K562 (cell line): Measurements from ENCODE around the gene P2RY4. TPM values are rescaled to one million over a fixed set of nuclear protein-coding genes. Genes with fewer than 3 reads are reported as not detected.
A peak's percentile ranks its signal among the peaks of the same experiment; 100 is the strongest.

Source experiments
- CBFA2T2 ChIP-seq: fragments of 450-650 bp; conservative IDR thresholded peaks from 2 replicates; pipeline ENCODE4 v1.6.1; 2017; ENCODE audit warnings: mild to moderate bottlenecking
- CBX5 ChIP-seq: IDR thresholded peaks from 2 replicates; pipeline ENCODE4 v1.6.1; 2014; ENCODE audit warnings: low read depth, borderline replicate concordance
- COPS2 ChIP-seq: fragments of 450-650 bp; conservative IDR thresholded peaks from 2 replicates; pipeline ENCODE4 v1.6.1; 2016; ENCODE audit warnings: mild to moderate bottlenecking, moderate library complexity
- CREM ChIP-seq: IDR thresholded peaks from 2 replicates; pipeline ENCODE4 v1.6.1; 2014; ENCODE audit warnings: antibody characterized with exemption, low read depth
- CTBP1 ChIP-seq: fragments of 450-650 bp; IDR thresholded peaks from 2 replicates; pipeline ENCODE4 v1.6.1; 2016; ENCODE audit warnings: borderline replicate concordance
- FOXA3 ChIP-seq, 2 experiments: fragments of 450-650 bp in 1 of 2; sonication (generic) in 1 of 2; formaldehyde crosslinking; IDR thresholded peaks in 1 of 2; conservative IDR thresholded peaks in 1 of 2; 2 replicates each; pipeline versions ENCODE4 v1.4.0 to v1.8.0; 2020 to 2022; ENCODE audit warnings: mild to moderate bottlenecking in 2 of 2, missing genetic modification reagents in 1 of 2
- GATA2 ChIP-seq: sonication (generic); formaldehyde crosslinking; IDR thresholded peaks from 2 replicates; pipeline ENCODE4 v1.4.0; 2020; ENCODE audit warnings: mild to moderate bottlenecking, missing genetic modification reagents
- HOXB6 ChIP-seq: fragments of 250-450 bp; sonication (Bioruptor Pico); IDR thresholded peaks from 2 replicates; pipeline ENCODE4 v1.5.1; 2022; ENCODE audit warnings: mild to moderate bottlenecking, borderline replicate concordance
- MECOM ChIP-seq: fragments of 250-450 bp; sonication (Bioruptor Pico); IDR thresholded peaks from 2 replicates; pipeline ENCODE4 v1.8.0; 2022; ENCODE audit warnings: inconsistent platforms
- PBX2 ChIP-seq, 2 experiments: IDR thresholded peaks in 1 of 2; conservative IDR thresholded peaks in 1 of 2; 2 replicates each; pipeline ENCODE4 v1.6.1; 2016; ENCODE audit warnings: low read depth in 2 of 2, mild to moderate bottlenecking in 1 of 2, missing compliant biosample characterization in 1 of 2, missing genetic modification characterization in 1 of 2, moderate library complexity in 1 of 2
- PKNOX1 ChIP-seq: fragments of 450-650 bp; IDR thresholded peaks from 2 replicates; pipeline ENCODE4 v1.6.1; 2016
- POLR2AphosphoS5 ChIP-seq: IDR thresholded peaks from 2 replicates; pipeline ENCODE4 v1.6.1; 2011; ENCODE audit warnings: mild to moderate bottlenecking, low read depth, low read length, moderate library complexity; ENCODE audit not compliant: control insufficient read depth, insufficient read depth
- RAD51 ChIP-seq: fragments of 450-650 bp; IDR thresholded peaks from 2 replicates; pipeline ENCODE4 v1.7.1; 2016; ENCODE audit warnings: low read depth, mild to moderate bottlenecking, borderline replicate concordance
- RBM22 ChIP-seq: fragments of 200-400 bp; formaldehyde crosslinking; IDR thresholded peaks from 2 replicates; pipeline ENCODE4 v1.6.1; 2018; ENCODE audit warnings: low read length, low read depth; ENCODE audit not compliant: poor library complexity, severe bottlenecking
- RCOR1 ChIP-seq, 2 experiments: IDR thresholded peaks; 2 replicates each; pipeline ENCODE4 v1.6.1; 2012; ENCODE audit warnings: low read depth in 2 of 2, low read length in 2 of 2, borderline replicate concordance in 1 of 2, improper control_type of control experiment in 1 of 2
- SIRT6 ChIP-seq: IDR thresholded peaks from one replicate; pipeline ENCODE4 v1.6.1; 2012; ENCODE audit warnings: low read depth, mild to moderate bottlenecking, control low read depth, inconsistent platforms, low read length, moderate library complexity
- TCF3 ChIP-seq: sonication (generic); formaldehyde crosslinking; IDR thresholded peaks from 2 replicates; pipeline ENCODE4 v1.4.0; 2020; ENCODE audit warnings: mild to moderate bottlenecking, missing genetic modification reagents
- TEAD4 ChIP-seq, 2 experiments: sonication (generic) in 1 of 2; formaldehyde crosslinking in 1 of 2; IDR thresholded peaks; 2 replicates each; pipeline versions ENCODE4 v1.6.1 to v1.8.0; 2012 to 2022; ENCODE audit warnings: borderline replicate concordance in 1 of 2, inconsistent platforms in 1 of 2, low read length in 1 of 2, mild to moderate bottlenecking in 1 of 2, missing genetic modification reagents in 1 of 2
- polyA plus RNA-seq, 8 experiments: library from polyadenylated mRNA; depleted of rRNA in 4 of 8; stranded (reverse) in 5 of 8; unstranded in 3 of 8; fragments of >200 nt; fragmentation: Nextera tagmentation in 2 of 8; fragmentation: Illumina TruSeq in 1 of 8; extraction: Ambion mirVana in 2 of 8; extraction: Trizol in 1 of 8; gene quantifications; 2 replicates each; pipeline versions ENCODE4 v1.2.1 to v1.2.3, GENCODE V29; 2011 to 2014; ENCODE audit warnings: inconsistent platforms in 1 of 8, missing spikeins in 1 of 8
- total RNA-seq, 7 experiments: library from RNA; depleted of rRNA in 6 of 7; stranded (reverse); fragments of >200 nt in 6 of 7; fragmentation: Illumina TruSeq in 2 of 7; extraction: Trizol in 2 of 7; gene quantifications; 2 replicates each; pipeline versions ENCODE4 v1.2.1 to v1.2.3, GENCODE V29; 2011 to 2021; ENCODE audit warnings: low replicate concordance in 1 of 7
- TF ChIP-seq, protein P1 (sequence below), 2 experiments: fragments of 150-350 bp in 1 of 2; IDR thresholded peaks; 2 replicates each; pipeline ENCODE4 v1.6.1; 2012 to 2016; ENCODE audit warnings: low read depth in 2 of 2, low read length in 2 of 2, mild to moderate bottlenecking in 1 of 2, moderate library complexity in 1 of 2

Gene P2RY4
- total and polyA plus RNA-seq, 9 of the 15 experiments (the other 6 are each of a cell fraction or from before 2014, with no cell fraction given): not detected

DNA sequence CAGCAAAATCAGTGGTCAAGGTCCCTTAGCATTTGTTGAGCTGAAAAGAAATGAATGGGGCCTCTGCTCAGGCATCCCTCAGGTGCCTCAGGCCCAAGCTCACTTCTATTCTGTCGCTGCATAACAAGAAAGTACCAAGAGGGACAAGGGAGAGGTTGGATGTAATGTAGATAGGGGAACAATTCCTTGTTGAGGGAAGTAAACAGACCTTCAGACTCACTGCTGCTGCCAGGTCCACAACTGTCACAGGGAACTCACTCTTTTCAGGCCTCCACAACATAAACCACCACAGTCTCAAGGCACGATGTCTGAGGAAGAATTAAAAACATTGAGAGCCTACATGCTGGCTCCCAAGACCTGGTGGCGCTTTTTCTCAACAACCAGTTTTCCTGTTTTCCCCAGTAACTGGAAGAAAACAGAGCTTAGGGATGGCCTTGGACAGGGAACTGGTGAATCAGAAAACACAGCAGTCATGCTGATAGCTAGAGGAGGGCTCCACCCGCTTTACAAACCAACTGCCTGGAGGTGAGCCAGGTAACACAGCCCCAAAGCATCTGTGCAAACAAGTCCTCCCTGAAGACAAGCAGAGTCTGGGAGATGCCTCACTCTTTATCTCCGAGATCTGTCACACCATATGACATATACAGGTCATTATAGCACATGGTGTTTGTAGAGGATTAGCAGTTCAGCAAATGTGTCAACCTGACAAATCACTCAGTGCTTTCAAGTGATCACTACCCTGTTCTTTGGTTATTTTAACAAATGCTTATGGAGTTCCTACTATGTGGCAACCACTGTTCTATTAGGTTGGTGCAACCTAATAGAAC is 39.9 kb downstream of the P2RY4 start (continued):
- no peak for TF ChIP-seq HOXB6 (CRISPR knock-in tag)
- no peak for TF ChIP-seq SIRT6
- TF ChIP-seq RAD51: no peak
- TF ChIP-seq, protein P1, sequence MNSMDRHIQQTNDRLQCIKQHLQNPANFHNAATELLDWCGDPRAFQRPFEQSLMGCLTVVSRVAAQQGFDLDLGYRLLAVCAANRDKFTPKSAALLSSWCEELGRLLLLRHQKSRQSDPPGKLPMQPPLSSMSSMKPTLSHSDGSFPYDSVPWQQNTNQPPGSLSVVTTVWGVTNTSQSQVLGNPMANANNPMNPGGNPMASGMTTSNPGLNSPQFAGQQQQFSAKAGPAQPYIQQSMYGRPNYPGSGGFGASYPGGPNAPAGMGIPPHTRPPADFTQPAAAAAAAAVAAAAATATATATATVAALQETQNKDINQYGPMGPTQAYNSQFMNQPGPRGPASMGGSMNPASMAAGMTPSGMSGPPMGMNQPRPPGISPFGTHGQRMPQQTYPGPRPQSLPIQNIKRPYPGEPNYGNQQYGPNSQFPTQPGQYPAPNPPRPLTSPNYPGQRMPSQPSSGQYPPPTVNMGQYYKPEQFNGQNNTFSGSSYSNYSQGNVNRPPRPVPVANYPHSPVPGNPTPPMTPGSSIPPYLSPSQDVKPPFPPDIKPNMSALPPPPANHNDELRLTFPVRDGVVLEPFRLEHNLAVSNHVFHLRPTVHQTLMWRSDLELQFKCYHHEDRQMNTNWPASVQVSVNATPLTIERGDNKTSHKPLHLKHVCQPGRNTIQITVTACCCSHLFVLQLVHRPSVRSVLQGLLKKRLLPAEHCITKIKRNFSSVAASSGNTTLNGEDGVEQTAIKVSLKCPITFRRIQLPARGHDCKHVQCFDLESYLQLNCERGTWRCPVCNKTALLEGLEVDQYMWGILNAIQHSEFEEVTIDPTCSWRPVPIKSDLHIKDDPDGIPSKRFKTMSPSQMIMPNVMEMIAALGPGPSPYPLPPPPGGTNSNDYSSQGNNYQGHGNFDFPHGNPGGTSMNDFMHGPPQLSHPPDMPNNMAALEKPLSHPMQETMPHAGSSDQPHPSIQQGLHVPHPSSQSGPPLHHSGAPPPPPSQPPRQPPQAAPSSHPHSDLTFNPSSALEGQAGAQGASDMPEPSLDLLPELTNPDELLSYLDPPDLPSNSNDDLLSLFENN (IDR thresholded peaks at IDR 0.05; ENCODE audit: low read depth in 2 of 2, low read length in 2 of 2): peak in 1 of 2 experiments; percentile 36; a peak in 1 of 4 replicates
- no peak for TF ChIP-seq RBM22
- TF ChIP-seq RCOR1 (IDR thresholded peaks at IDR 0.05; ENCODE audit: borderline replicate concordance in 1 of 2, low read depth in 2 of 2, low read length in 2 of 2): 0 out of 4 replicates have a peak, but pooled peaks of 1 of the 2 experiments have one; percentile 22
- TF ChIP-seq TCF3 (CRISPR knock-in tag): peak; percentile 76
- peak; percentile 51; the same call in 1 of the 2 replicates for TF ChIP-seq TEAD4 (IDR thresholded peaks at IDR 0.05; ENCODE audit: low read length)
- no peak for TF ChIP-seq TEAD4 (CRISPR knock-in tag; IDR thresholded peaks at IDR 0.05; ENCODE audit: borderline replicate concordance)
- peak; percentile 91 to 96 for TF ChIP-seq FOXA3 (CRISPR knock-in tag; conservative IDR thresholded peaks at IDR 0.05 in 1 of 2, IDR thresholded peaks at IDR 0.05 in 1 of 2)
- TF ChIP-seq COPS2: no peak
- no peak for TF ChIP-seq PBX2 (CRISPR knock-in tag; IDR thresholded peaks at IDR 0.05; ENCODE audit: low read depth)
- TF ChIP-seq PBX2 (tag; conservative IDR thresholded peaks at IDR 0.05; ENCODE audit: low read depth): peak; percentile 80
- TF ChIP-seq GATA2 (CRISPR knock-in tag): peak; percentile 65
- 0 out of 2 replicates have a peak, but pooled peaks have one; percentile 33 for TF ChIP-seq CREM
- TF ChIP-seq POLR2AphosphoS5: peak; percentile 42; the same call in 1 of the 2 replicates
- peak; percentile 50; the same call in 1 of the 2 replicates for TF ChIP-seq MECOM
- no peak for TF ChIP-seq CBX5
- peak; percentile 59 for TF ChIP-seq PKNOX1
- TF ChIP-seq CBFA2T2: peak; percentile 80
- peak; percentile 93 for TF ChIP-seq CTBP1
